Neuronal stem cell (in vitro differentiated cells): ENCODE data around the gene PROM1.

Experiments
- DNase-seq: peaks from one replicate; pipeline ENCODE4 v3.0.0-alpha.2; 2013; ENCODE audit warnings: low spot score
- H2AFZ ChIP-seq: one replicate; pipeline ENCODE4 v1.6.1; 2013; ENCODE audit warnings: mild to moderate bottlenecking, low read length, inconsistent platforms
- H2AK5ac ChIP-seq: 2 replicates; pipeline ENCODE4 v1.6.1; 2013; ENCODE audit warnings: low read depth, mild to moderate bottlenecking, inconsistent platforms, low read length, moderate library complexity, mixed read lengths
- H2BK120ac ChIP-seq: 2 replicates; pipeline ENCODE4 v1.6.1; 2013; ENCODE audit warnings: low read depth, mild to moderate bottlenecking, inconsistent platforms, low read length, moderate library complexity, mixed read lengths
- H2BK12ac ChIP-seq: one replicate; pipeline ENCODE4 v1.6.1; 2013; ENCODE audit warnings: low read length, inconsistent platforms
- H2BK15ac ChIP-seq: 2 replicates; pipeline ENCODE4 v1.6.1; 2013; ENCODE audit warnings: mild to moderate bottlenecking, low read length, inconsistent platforms, mixed read lengths
- H2BK5ac ChIP-seq: one replicate; pipeline ENCODE4 v1.6.1; 2013; ENCODE audit warnings: inconsistent platforms, mild to moderate bottlenecking, low read length, moderate library complexity
- H3K14ac ChIP-seq: one replicate; pipeline ENCODE4 v1.6.1; 2013; ENCODE audit warnings: low read length, inconsistent platforms
- H3K18ac ChIP-seq: 2 replicates; pipeline ENCODE4 v1.6.1; 2013; ENCODE audit warnings: low read length, inconsistent platforms
- H3K23ac ChIP-seq: 2 replicates; pipeline ENCODE4 v1.6.1; 2013; ENCODE audit warnings: low read depth, mild to moderate bottlenecking, mixed read lengths, low read length, inconsistent platforms; ENCODE audit not compliant: poor library complexity
- H3K27ac ChIP-seq: replicated peaks from 3 replicates; pipeline ENCODE4 v1.5.1; 2013; ENCODE audit warnings: low read length, inconsistent platforms
- H3K27me3 ChIP-seq, 3 experiments: 2 replicates each; pipeline ENCODE4 v1.6.1; 2013; ENCODE audit warnings: low read length in 3 of 3, mild to moderate bottlenecking in 2 of 3, inconsistent platforms in 1 of 3, low read depth in 1 of 3, mixed read lengths in 1 of 3, moderate library complexity in 1 of 3; ENCODE audit not compliant: control insufficient read depth in 3 of 3, insufficient read depth in 3 of 3
- H3K36me3 ChIP-seq, 2 donors: replicated peaks in 1 of 2; 2 replicates each; pipeline ENCODE4 v1.6.1; 2013; ENCODE audit warnings: low read length in 2 of 2; ENCODE audit not compliant: control insufficient read depth in 2 of 2, insufficient read depth in 2 of 2
- H3K4ac ChIP-seq: 2 replicates; pipeline ENCODE4 v1.6.1; 2013; ENCODE audit warnings: inconsistent platforms, mild to moderate bottlenecking, low read length, moderate library complexity
- H3K4me1 ChIP-seq, 2 donors: 1 replicate in 1 of 2; 2 replicates in 1 of 2; pipeline ENCODE4 v1.6.1; 2013; ENCODE audit warnings: low read length in 2 of 2, low read depth in 1 of 2; ENCODE audit not compliant: control insufficient read depth in 2 of 2, insufficient read depth in 1 of 2
- H3K4me2 ChIP-seq: one replicate; pipeline ENCODE4 v1.6.1; 2013; ENCODE audit warnings: mild to moderate bottlenecking, low read length, inconsistent platforms; ENCODE audit not compliant: insufficient read depth, poor library complexity, severe bottlenecking
- H3K4me3 ChIP-seq, 2 donors: 2 replicates each; pipeline ENCODE4 v1.5.1; 2013; ENCODE audit warnings: low read length in 2 of 2, mild to moderate bottlenecking in 2 of 2, inconsistent platforms in 1 of 2, moderate library complexity in 1 of 2
- H3K79me1 ChIP-seq: one replicate; pipeline ENCODE4 v1.6.1; 2013; ENCODE audit warnings: low read depth, mild to moderate bottlenecking, inconsistent platforms, low read length, moderate library complexity
- H3K9ac ChIP-seq: one replicate; pipeline ENCODE4 v1.6.1; 2013; ENCODE audit warnings: mild to moderate bottlenecking, low read depth, low read length, inconsistent platforms; ENCODE audit not compliant: poor library complexity
- H3K9me3 ChIP-seq, 2 donors: replicated peaks in 1 of 2; 2 replicates each; pipeline versions ENCODE3 to v1.6.1; 2013; ENCODE audit warnings: low read length in 2 of 2, mild to moderate bottlenecking in 2 of 2, inconsistent platforms in 1 of 2, low read depth in 1 of 2, mixed read lengths in 1 of 2, moderate library complexity in 1 of 2; ENCODE audit not compliant: control insufficient read depth in 2 of 2, insufficient read depth in 1 of 2
- H4K8ac ChIP-seq: one replicate; pipeline ENCODE4 v1.6.1; 2013; ENCODE audit warnings: low read depth, mild to moderate bottlenecking, inconsistent platforms, low read length, moderate library complexity
- H4K91ac ChIP-seq: one replicate; pipeline ENCODE4 v1.6.1; 2013; ENCODE audit warnings: low read length, low read depth, mild to moderate bottlenecking, inconsistent platforms; ENCODE audit not compliant: poor library complexity
- WGBS, 2 donors: extraction: QIAGEN DNeasy Blood & Tissue Kit; methylation state at CpG; one replicate each; pipeline ENCODE4 v1.1.7; 2013; ENCODE audit warnings: missing lambda C conversion rate in 2 of 2, mixed read lengths in 1 of 2; ENCODE audit not compliant: insufficient read length in 2 of 2, insufficient replicate concordance in 1 of 2; ENCODE audit errors: extremely low coverage in 2 of 2; 5-methylcytosine and 5-hydroxymethylcytosine counted together

Gene PROM1

GRCh38 chr4:15989424-15989823 lies 94.4 kb downstream of the PROM1 start:
- Histone ChIP-seq H3K9ac (no peak overlapping the region), H3K4ac (no peak overlapping the region), H2BK120ac (no peak overlapping the region), H3K14ac (no peak overlapping the region), H4K91ac (no peak overlapping the region), H3K4me3 (no peak overlapping the region), H2AK5ac (no peak overlapping the region), H3K18ac (no peak overlapping the region), H3K27ac (no peak overlapping the region), H3K9me3 (peaks cover 2 to 17% of the 10 kb centered on the region in 2 donors), H2BK5ac (no peak overlapping the region), H2AFZ (no peak overlapping the region), H3K23ac (no peak overlapping the region), H3K36me3 (peaks cover 43 to 95% of the 10 kb centered on the region in 2 donors), H3K79me1 (peaks cover 1% of the 10 kb centered on the region), H3K27me3 (no peaks in the 10 kb centered on the region), H2BK12ac (no peak overlapping the region), H4K8ac (no peak overlapping the region), H2BK15ac (no peak overlapping the region), H3K4me1 (no peaks in the 10 kb centered on the region), H3K4me2 (no peak overlapping the region)
- DNase-seq = no peak
- WGBS, 2 donors = no CpG with 5 or more reads among the region's 6 CpGs

DNA sequence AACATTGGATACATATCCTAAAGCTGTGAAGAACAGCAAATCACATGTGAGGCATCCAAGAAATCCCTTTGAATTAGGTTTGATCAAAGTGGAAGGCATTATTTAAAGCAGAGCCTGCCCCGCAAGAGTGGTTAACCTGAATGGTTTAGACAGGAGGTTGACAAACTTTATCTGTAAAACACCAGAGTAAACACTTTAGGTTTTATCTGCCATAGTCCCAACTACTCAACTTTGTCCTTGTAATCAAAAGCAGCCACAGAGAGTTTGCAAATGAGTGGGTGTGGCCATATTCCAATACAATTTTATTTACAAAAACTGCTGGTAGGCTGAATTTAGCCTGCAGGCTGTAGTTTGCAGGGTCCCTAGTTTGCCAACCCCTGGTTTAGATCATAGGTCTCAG lies 95.6 kb downstream of the PROM1 start:
- Histone ChIP-seq H3K27ac (no peak overlapping the region), H3K4me1 (no peaks in the 10 kb centered on the region), H3K18ac (no peak overlapping the region), H3K79me1 (peaks cover 1% of the 10 kb centered on the region), H3K23ac (no peak overlapping the region), H4K91ac (no peak overlapping the region), H3K14ac (no peak overlapping the region), H3K27me3 (no peaks in the 10 kb centered on the region), H2BK15ac (no peak overlapping the region), H2BK5ac (no peak overlapping the region), H3K4ac (no peak overlapping the region), H3K4me3 (no peak overlapping the region), H2AK5ac (no peak overlapping the region), H3K9me3 (peaks cover 2 to 20% of the 10 kb centered on the region in 2 donors), H2BK120ac (no peak overlapping the region), H2AFZ (no peak overlapping the region), H3K4me2 (no peak overlapping the region), H2BK12ac (no peak overlapping the region), H3K9ac (no peak overlapping the region), H4K8ac (no peak overlapping the region), H3K36me3 (peaks cover 45 to 95% of the 10 kb centered on the region in 2 donors)
- DNase-seq = no peak
- WGBS, 2 donors = no CpG with 5 or more reads among the region's 1 CpG

DNA sequence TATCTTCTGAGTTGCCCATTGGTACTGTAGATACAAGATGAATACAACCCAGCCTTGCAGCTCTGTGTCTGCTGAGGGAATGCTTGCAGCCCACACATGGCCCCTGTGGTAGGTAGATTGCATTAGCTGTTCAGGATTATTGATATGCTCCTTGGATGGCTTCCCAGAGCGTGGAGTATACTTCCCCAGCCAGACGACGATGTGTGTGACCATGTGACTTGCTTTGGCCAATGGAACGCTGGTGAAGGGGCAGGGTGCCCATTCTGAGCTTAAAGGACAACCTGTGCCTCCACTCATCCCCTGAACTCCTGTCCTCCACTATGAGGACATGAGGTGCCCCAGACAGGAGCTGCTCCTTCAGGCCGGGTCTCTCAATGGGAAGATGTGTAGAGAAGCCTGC lies 96.9 kb downstream of the PROM1 start:
- Histone ChIP-seq H3K36me3 (peaks cover 48 to 96% of the 10 kb centered on the region in 2 donors), H4K91ac (no peak overlapping the region), H3K4me1 (no peaks in the 10 kb centered on the region), H2AK5ac (no peak overlapping the region), H3K4me2 (no peak overlapping the region), H3K23ac (no peak overlapping the region), H3K14ac (no peak overlapping the region), H2BK15ac (no peak overlapping the region), H3K4ac (no peak overlapping the region), H3K9ac (no peak overlapping the region), H3K9me3 (peaks cover 2 to 20% of the 10 kb centered on the region in 2 donors), H3K79me1 (peaks cover 1% of the 10 kb centered on the region), H4K8ac (no peak overlapping the region), H2BK5ac (no peak overlapping the region), H3K27ac (no peak overlapping the region), H3K18ac (no peak overlapping the region), H2BK120ac (no peak overlapping the region), H3K4me3 (no peak overlapping the region), H2BK12ac (no peak overlapping the region), H3K27me3 (no peaks in the 10 kb centered on the region), H2AFZ (no peak overlapping the region)
- DNase-seq = no peak
- no CpG with 5 or more reads among the region's 5 CpGs for WGBS, 2 donors

DNA sequence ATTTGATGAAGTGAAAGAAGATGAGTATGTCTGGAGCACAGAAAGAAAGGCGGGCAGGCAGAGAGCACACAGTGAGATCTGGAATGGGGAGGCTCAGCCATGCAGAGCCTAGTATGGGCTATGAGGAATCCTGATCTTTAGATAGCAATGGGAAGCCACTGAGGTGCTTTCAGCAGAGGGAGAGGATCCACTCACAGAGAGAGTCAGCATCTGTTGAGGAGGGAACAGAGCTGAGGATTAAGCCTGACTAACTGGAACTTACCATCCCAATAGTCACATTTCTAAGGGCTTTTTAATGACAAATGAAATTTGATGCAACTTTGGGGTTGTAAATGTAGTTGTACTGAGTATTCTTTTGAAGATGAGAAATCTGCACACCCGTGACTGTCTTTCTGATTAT lies 100.2 kb downstream of the PROM1 start:
- Histone ChIP-seq H3K27ac (no peak overlapping the region), H3K23ac (no peak overlapping the region)

More for the DNA sequence above, 100.2 kb downstream of the PROM1 start:
- Histone ChIP-seq H2BK5ac (no peak overlapping the region), H3K4me2 (no peak overlapping the region), H3K4ac (no peak overlapping the region), H4K8ac (no peak overlapping the region), H3K18ac (no peak overlapping the region), H3K14ac (no peak overlapping the region), H3K27me3 (no peaks in the 10 kb centered on the region), H2BK12ac (no peak overlapping the region), H3K4me1 (no peaks in the 10 kb centered on the region), H3K9ac (no peak overlapping the region), H3K4me3 (no peak overlapping the region), H2AK5ac (no peak overlapping the region), H3K36me3 (peaks cover 32 to 92% of the 10 kb centered on the region in 2 donors), H4K91ac (no peak overlapping the region), H2BK120ac (no peak overlapping the region), H2AFZ (no peak overlapping the region), H3K79me1 (peaks cover 1% of the 10 kb centered on the region), H2BK15ac (no peak overlapping the region), H3K9me3 (peaks cover 2 to 20% of the 10 kb centered on the region in 2 donors)
- no CpG with 5 or more reads among the region's 2 CpGs for WGBS, 2 donors
- no peak for DNase-seq
